Prostate gland (tissue), 2 donors: ENCODE measurements around the gene ABCA1. TPM values are rescaled to one million over a fixed set of nuclear protein-coding genes. Genes with fewer than 3 reads are reported as not detected.
A peak's percentile ranks its signal among the peaks of the same experiment; 100 is the strongest.

Source experiments
- DNase-seq: peaks from one replicate; pipeline ENCODE4 v3.0.0-alpha.2; 2019; ENCODE audit warnings: low spot score
- H3K27ac ChIP-seq, 2 donors: fragments of 200-600 bp; sonication (generic); 2 replicates each; pipeline ENCODE4 v1.5.1; 2017 to 2019
- H3K27me3 ChIP-seq: fragments of 200-600 bp; sonication (generic); replicated peaks from 2 replicates; pipeline ENCODE4 v1.5.1; 2019; ENCODE audit not compliant: insufficient read depth
- H3K36me3 ChIP-seq, 2 donors: fragments of 200-600 bp; sonication (generic); 1 replicate in 1 of 2; 2 replicates in 1 of 2; pipeline versions ENCODE4 v1.5.1 to v1.8.1; 2017 to 2019
- H3K4me1 ChIP-seq: fragments of 200-600 bp; sonication (generic); replicated peaks from 2 replicates; pipeline ENCODE4 v1.5.1; 2019
- H3K4me3 ChIP-seq, 2 donors: fragments of 200-600 bp; sonication (generic); 2 replicates each; pipeline ENCODE4 v1.5.1; 2017 to 2019
- H3K9me3 ChIP-seq: fragments of 200-600 bp; sonication (generic); 2 replicates; pipeline ENCODE4 v1.5.1; 2017
- POLR2A ChIP-seq: fragments of 450-650 bp; IDR thresholded peaks from one replicate; pipeline ENCODE4 v1.6.1; 2016; ENCODE audit warnings: antibody characterized with exemption, mild to moderate bottlenecking
- POLR2AphosphoS5 ChIP-seq: sonication (generic); formaldehyde crosslinking; IDR thresholded peaks from one replicate; pipeline ENCODE4 v1.6.1; 2017; ENCODE audit warnings: antibody characterized with exemption
- WGBS: methylation state at CpG from one replicate; pipeline ENCODE4 v1.1.5; 2018; 5-methylcytosine and 5-hydroxymethylcytosine counted together
- intact Hi-C: fragments of 100-400 bp; cut with DNase I; formaldehyde crosslinking; loops from one replicate; pipeline ENCODE4 v1.14.2; 2022
- total RNA-seq, 2 donors: library from RNA; depleted of rRNA; stranded (reverse); fragments of >200 nt; gene quantifications; one replicate each; pipeline ENCODE4 v1.1.0, GENCODE V29; 2016
- TF ChIP-seq, protein P1 (sequence below), 4 experiments: fragments of 200-600 bp in 2 of 4; fragments of 450-650 bp in 2 of 4; sonication (generic) in 2 of 4; IDR thresholded peaks; 1 replicate in 3 of 4; 2 replicates in 1 of 4; pipeline ENCODE4 v1.5.1; 2016 to 2019; ENCODE audit warnings: antibody characterized with exemption in 4 of 4, mild to moderate bottlenecking in 2 of 4, moderate library complexity in 2 of 4

Gene ABCA1
- total RNA-seq, 2 donors from 2014 or later = 11.0 to 63.7 TPM

DNA sequence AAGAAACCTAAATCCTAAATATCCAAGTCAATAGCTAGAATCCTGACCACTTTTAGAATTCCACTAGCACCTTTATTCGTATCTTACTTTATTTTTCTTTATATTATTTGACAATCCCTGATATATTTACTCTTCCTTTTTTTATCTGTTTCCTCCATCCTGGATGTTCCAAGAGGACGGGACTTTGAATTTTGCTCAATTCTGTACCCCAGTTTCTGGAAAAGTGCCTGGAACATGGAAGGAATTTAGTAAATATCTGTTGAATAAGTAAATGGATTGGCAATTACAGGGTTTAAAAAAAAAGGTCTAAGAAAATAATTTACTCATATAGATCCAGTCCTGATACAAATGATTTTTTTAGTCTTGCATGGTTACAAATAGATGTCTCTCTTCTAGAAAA lies 181.7 kb downstream of the ABCA1 start:
- WGBS = 81% methylated on average over 2 of the region's 2 CpGs
- intact Hi-C loops = no loop called here
- H3K36me3 ChIP-seq = no peaks in the 10 kb centered on the region
- no peak overlapping the region for H3K4me3 ChIP-seq
- H3K4me1 ChIP-seq = peaks cover 3% of the 10 kb centered on the region
- H3K27ac ChIP-seq = no peak overlapping the region
- H3K27me3 ChIP-seq = no peaks in the 10 kb centered on the region
- DNase-seq = no peak
- no peak for TF ChIP-seq POLR2A
- TF ChIP-seq, protein P1, sequence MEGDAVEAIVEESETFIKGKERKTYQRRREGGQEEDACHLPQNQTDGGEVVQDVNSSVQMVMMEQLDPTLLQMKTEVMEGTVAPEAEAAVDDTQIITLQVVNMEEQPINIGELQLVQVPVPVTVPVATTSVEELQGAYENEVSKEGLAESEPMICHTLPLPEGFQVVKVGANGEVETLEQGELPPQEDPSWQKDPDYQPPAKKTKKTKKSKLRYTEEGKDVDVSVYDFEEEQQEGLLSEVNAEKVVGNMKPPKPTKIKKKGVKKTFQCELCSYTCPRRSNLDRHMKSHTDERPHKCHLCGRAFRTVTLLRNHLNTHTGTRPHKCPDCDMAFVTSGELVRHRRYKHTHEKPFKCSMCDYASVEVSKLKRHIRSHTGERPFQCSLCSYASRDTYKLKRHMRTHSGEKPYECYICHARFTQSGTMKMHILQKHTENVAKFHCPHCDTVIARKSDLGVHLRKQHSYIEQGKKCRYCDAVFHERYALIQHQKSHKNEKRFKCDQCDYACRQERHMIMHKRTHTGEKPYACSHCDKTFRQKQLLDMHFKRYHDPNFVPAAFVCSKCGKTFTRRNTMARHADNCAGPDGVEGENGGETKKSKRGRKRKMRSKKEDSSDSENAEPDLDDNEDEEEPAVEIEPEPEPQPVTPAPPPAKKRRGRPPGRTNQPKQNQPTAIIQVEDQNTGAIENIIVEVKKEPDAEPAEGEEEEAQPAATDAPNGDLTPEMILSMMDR (IDR thresholded peaks at IDR 0.05) = no peak
- no peak for TF ChIP-seq POLR2AphosphoS5
- no peaks in the 10 kb centered on the region for H3K9me3 ChIP-seq

DNA sequence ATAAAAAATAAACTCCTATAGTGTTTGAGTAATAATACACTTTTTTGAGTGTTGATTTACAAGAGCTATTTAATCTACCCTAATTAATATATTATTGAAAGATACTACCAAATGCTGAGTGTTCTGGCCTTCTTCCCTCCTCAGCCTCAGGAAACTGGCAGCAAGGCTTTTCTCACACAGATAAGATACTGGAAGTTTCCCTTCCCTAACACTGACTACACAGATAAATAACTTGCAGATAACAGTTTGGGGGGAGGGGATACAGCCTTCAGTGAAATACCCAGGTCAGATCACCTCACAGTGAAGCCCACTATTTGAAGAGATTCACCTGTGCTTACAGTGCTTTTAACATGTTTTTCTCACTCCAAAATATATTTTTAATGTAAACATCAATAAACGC lies 182.1 kb downstream of the ABCA1 start:
- TF ChIP-seq POLR2AphosphoS5 (no peak), POLR2A (no peak)
- TF ChIP-seq, protein P1 (IDR thresholded peaks at IDR 0.05) = no peak
- no peak for DNase-seq
- WGBS = 76% methylated on average over 1 of the region's 1 CpG
- Histone ChIP-seq H3K36me3 (no peaks in the 10 kb centered on the region), H3K9me3 (no peaks in the 10 kb centered on the region), H3K27ac (no peak overlapping the region), H3K4me3 (no peak overlapping the region), H3K4me1 (peaks cover 3% of the 10 kb centered on the region), H3K27me3 (no peaks in the 10 kb centered on the region)
- intact Hi-C loops = no loop called here

DNA sequence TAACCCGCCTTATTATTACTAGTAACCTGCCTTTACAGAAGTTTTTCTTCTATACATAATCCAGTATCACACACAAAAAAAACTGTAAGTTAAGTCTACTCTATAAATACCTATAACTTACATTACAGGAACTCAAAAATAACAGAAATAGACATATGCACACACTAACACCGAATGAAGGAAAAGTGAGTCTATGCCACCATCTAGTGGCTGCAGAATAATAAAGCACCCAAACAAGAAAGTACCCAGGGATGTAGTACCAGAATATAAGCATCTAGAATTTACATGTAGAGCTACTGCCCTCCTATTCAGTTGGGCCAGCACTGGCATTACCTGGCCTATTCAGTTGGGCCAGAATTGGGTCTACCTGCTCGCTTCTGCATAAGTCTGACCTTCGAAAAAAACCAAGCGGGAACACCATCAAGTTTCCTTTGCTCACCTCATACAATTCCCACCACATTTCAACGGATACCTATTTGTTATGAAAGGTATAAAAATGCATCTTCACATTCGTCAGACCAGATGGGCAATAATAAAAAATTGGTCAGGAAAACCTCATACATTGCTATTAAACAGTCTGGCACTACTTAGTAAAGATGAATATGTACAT lies 184.5 kb downstream of the ABCA1 start:
- TF ChIP-seq POLR2AphosphoS5 = peak; percentile 26
- no peak for TF ChIP-seq POLR2A
- TF ChIP-seq, protein P1 (IDR thresholded peaks at IDR 0.05) = peak; percentile 12 to 70 (median 60)
- H3K36me3 ChIP-seq = no peaks in the 10 kb centered on the region
- H3K4me1 ChIP-seq = no peaks in the 10 kb centered on the region
- intact Hi-C loops = no loop called here
- H3K4me3 ChIP-seq = no peak overlapping the region
- peak; percentile 15 for DNase-seq
- no peaks in the 10 kb centered on the region for H3K27me3 ChIP-seq
- no peaks in the 10 kb centered on the region for H3K9me3 ChIP-seq
- 29% methylated on average over 7 of the region's 7 CpGs for WGBS
- no peak overlapping the region for H3K27ac ChIP-seq

DNA sequence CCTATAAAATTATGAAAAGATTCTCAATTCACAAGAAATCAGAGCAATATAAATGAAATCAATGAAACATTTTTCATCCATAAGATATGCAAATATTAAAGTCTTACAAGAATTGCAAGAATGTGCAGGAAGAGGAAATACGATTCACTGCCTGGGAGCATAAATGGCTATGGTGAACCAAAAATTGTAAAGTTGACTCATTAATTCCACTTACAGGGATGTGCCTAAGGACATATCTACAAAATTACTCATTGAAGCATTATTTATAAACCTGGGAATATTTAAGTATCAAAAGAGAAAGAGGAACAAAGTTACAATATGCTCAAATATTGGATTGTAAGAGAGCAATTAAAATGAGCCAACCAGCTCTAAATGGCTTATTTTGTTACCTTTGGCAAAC lies 187.3 kb downstream of the ABCA1 start:
- TF ChIP-seq, protein P1 (IDR thresholded peaks at IDR 0.05) = no peak
- TF ChIP-seq POLR2AphosphoS5 (no peak), POLR2A (no peak)
- Histone ChIP-seq H3K27me3 (no peaks in the 10 kb centered on the region), H3K4me3 (no peak overlapping the region), H3K9me3 (no peaks in the 10 kb centered on the region), H3K4me1 (no peaks in the 10 kb centered on the region), H3K36me3 (no peaks in the 10 kb centered on the region), H3K27ac (no peak overlapping the region)
- no peak for DNase-seq
- 31% methylated on average over 1 of the region's 1 CpG for WGBS
- intact Hi-C loops = no loop called here

DNA sequence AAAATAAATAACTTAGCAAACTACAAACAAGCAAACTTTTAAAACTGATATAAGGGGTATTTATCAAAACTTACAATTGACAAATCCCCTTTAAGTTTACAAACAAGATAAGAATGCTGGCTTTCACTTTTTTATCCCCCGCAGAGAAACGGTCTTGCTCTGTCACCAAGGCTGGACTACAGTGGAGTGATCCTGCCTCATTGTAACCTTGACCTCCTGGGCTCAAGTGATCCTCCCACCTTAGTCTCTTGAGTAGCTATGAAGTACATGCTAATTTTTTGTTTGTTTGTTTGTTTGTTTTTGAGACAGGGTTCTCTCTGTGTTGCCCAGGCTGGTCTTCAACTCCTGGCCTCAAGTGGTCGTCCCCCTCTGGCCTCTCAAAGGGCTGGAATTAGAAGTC lies 189.5 kb downstream of the ABCA1 start:
- H3K4me3 ChIP-seq = no peak overlapping the region
- no peak for DNase-seq
- TF ChIP-seq, protein P1 (IDR thresholded peaks at IDR 0.05) = no peak
- TF ChIP-seq POLR2A (no peak), POLR2AphosphoS5 (no peak)
- intact Hi-C loops = no loop called here
- H3K4me1 ChIP-seq = no peaks in the 10 kb centered on the region
- H3K36me3 ChIP-seq = no peaks in the 10 kb centered on the region
- no peaks in the 10 kb centered on the region for H3K27me3 ChIP-seq
- H3K27ac ChIP-seq = no peak overlapping the region
- H3K9me3 ChIP-seq = no peaks in the 10 kb centered on the region
- WGBS = 63% methylated on average over 3 of the region's 3 CpGs
